Stromal cell of bone marrow (primary cell): ENCODE measurements around the gene PCDHGC3.
"Not testable (repeated sequence)": the region's sequence is repeated elsewhere in the genome, so short reads cannot be mapped to it uniquely, and the experiment has no call there.

ENCODE experiments used
- DNase-seq: peaks from one replicate; pipeline ENCODE4 v3.0.0-alpha.2; 2012; ENCODE audit warnings: low read depth

Gene PCDHGC3

GRCh38 chr5:141475625-141476131 is at the start of gene PCDHGC3:
PCDHGC3 (plus strand) TSS chr5:141475966; CDS start chr5:141476117, 151 bp downstream.
- DNase-seq = peak; percentile 92

DNA sequence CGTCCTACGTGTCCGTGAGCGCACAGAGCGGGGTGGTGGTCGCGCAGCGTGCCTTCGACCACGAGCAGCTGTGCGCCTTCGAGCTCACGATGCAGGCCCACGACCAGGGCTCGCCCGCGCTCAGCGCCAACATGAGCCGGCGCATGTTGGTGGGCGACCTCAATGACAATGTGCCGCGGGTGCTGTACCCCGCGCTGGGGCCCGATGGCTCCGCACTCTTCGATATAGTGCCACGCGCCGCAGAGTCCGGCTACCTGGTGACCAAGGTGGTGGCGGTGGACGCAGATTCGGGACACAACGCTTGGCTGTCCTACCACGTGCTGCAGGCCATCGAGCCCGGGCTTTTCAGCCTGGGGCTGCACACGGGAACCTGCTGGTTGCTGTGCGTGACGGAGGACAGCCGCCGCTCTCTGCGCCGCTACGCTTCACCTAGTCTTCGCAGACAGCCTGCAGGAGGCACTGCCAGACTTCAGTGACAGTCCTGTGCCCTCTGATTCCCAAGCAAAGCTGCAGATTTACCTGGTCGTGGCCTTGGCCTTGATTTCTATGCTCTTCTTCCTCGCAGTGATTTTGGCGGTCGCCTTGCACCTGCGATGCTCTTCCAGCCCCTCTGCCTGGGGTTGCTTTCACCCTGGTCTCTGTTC is 47.9 kb upstream of the PCDHGC3 start:
- DNase-seq = no peak

- DNase-seq = peak; percentile 92
These were observed 45.2 kb upstream of the PCDHGC3 start, which contains the start of gene PCDHGA12 for GRCh38 chr5:141430332-141431113. PCDHGA12 (plus strand) TSS chr5:141430507; CDS start chr5:141430760, 253 bp downstream.

DNA sequence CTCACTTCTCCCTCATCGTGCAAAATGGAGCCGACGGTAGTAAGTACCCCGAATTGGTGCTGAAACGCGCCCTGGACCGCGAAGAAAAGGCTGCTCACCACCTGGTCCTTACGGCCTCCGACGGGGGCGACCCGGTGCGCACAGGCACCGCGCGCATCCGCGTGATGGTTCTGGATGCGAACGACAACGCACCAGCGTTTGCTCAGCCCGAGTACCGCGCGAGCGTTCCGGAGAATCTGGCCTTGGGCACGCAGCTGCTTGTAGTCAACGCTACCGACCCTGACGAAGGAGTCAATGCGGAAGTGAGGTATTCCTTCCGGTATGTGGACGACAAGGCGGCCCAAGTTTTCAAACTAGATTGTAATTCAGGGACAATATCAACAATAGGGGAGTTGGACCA is 44.5 kb upstream of the PCDHGC3 start:
- no peak for DNase-seq

GRCh38 chr5:141432308-141432707 is 43.5 kb upstream of the PCDHGC3 start:
- not testable (repeated sequence) for DNase-seq

- not testable (repeated sequence) for DNase-seq
These were observed 43.0 kb upstream of the PCDHGC3 start for GRCh38 chr5:141432726-141433125.

DNA sequence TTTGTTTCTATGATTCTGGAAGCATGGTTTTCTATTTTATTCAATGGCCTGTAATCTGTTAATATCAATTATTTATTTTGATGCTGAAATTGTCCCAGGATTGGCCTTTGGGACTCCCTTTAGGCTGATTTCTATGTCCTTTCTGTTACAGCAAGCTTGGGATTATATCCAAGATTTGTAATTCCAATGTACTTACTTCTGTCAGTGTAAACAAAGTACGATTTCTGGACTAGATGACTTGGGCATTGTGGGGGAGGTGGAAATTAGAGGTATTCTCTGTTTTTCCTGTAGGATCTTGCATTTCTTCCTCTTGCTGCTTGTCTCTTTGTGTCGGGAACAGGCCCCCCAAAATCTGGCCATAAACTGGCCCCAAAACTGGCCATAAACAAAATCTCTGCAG is 41.8 kb upstream of the PCDHGC3 start:
- no peak for DNase-seq

DNA sequence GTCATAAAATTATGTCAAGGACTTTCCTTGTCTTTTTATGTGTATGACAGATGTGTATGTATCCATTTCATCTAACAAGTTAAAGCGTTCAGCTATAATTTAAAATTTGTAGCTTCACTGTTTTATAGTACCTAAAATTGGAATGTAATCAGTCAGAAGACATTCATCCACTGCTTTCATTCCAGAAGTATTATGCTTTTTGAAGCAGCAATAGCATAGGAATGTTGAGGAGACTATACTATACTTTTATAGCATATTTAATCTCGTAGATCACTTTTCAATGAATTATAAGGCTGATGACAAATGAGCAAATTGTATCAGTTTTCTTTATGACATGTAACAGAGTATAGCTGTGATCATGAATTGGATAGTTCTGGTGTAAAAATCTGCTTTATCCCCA is 38.5 kb upstream of the PCDHGC3 start:
- no peak for DNase-seq

- no peak for DNase-seq
These were observed 36.2 kb upstream of the PCDHGC3 start for GRCh38 chr5:141439411-141440141.

GRCh38 chr5:141440341-141440740 is 35.4 kb upstream of the PCDHGC3 start:
- DNase-seq = no peak

DNA sequence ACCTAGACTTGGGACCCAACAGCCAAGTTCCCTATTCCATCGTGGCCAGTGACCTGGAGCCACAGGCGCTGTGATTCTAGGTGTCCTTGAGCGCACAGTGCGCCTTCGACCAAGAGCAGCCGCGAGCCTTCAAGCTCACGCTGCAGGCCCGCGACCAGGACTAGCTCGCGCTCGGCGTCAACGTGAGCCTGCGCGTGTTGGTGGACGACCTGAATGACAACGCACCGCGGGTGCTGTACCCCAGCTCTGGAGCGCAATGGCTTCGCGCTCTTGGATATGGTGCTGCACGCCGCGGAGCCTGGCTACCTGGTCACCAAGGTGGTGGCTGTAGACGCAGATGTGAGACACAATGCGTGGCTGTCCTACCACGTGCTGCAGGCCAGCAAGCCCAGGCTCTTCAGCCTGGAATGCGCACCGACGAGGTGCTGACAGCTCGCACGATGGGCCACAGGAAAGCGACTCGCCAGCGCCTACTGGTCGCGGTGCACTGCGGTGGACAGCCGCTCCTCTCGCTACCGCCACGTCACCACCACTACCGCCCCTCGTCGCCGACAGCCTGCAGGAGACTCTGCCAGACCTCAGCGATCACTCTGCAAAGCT is 34.1 kb upstream of the PCDHGC3 start:
- no peak for DNase-seq

DNA sequence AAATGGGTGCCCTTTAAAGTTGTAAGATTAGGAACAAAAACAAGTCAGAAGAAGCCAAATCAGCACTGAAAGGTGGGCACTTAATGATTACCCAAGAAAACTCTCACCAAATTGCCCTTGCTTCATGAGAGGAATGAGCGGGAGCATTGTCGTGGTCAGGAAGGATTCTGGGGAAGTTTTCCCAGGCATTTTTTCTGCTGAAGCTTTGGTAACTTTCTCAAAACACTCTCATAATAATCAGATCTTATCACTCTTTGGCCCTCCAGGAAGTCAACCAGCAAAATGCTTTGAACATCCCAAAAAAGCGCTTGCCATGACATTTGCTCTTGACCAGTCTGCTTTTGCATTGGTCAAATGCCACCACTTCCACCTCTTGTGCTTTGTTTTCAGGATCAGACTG is 10.4 kb upstream of the PCDHGC3 start:
- DNase-seq = no peak

- peak; percentile 69 for DNase-seq
These were observed 556 bp downstream of the PCDHGC3 start for GRCh38 chr5:141476132-141476911.

GRCh38 chr5:141477044-141477575 is 1.3 kb downstream of the PCDHGC3 start:
- DNase-seq = no peak

DNA sequence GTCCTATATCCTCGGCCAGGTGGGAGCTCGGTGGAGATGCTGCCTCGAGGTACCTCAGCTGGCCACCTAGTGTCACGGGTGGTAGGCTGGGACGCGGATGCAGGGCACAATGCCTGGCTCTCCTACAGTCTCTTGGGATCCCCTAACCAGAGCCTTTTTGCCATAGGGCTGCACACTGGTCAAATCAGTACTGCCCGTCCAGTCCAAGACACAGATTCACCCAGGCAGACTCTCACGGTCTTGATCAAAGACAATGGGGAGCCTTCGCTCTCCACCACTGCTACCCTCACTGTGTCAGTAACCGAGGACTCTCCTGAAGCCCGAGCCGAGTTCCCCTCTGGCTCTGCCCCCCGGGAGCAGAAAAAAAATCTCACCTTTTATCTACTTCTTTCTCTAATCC is 2.0 kb downstream of the PCDHGC3 start:
- no peak for DNase-seq

DNA sequence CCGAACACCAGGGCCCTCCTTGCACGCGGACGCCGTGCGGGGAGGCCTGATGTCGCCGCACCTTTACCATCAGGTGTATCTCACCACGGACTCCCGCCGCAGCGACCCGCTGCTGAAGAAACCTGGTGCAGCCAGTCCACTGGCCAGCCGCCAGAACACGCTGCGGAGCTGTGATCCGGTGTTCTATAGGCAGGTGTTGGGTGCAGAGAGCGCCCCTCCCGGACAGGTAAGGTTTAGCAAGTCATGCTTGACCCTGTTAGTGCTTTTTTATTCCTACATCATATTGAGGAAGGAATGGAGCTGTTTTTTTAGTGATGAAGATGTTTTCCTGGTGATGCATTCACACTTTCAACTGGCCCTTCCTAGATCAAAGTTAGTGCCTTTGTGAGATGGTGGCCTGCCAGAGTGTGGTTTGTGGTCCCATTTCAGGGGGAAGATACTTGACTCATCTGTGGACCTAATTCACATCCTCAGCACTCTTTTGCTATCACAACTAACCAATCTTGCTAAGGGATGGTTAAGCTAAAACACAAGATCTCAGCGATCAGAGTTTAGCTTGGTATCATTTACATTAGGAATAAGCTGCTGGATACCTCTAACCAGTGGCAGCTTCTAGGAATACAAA is 2.7 kb downstream of the PCDHGC3 start:
- no peak for DNase-seq

GRCh38 chr5:141479776-141480175 is 4.0 kb downstream of the PCDHGC3 start:
- no peak for DNase-seq

GRCh38 chr5:141483902-141484301 is 8.1 kb downstream of the PCDHGC3 start:
- no peak for DNase-seq

- DNase-seq = no peak
These were observed 8.5 kb downstream of the PCDHGC3 start for GRCh38 chr5:141484310-141484640.

- no peak for DNase-seq
These were observed 9.0 kb downstream of the PCDHGC3 start, which contains the start of gene PCDHGC4 for GRCh38 chr5:141484641-141485311. PCDHGC4 (plus strand) TSS chr5:141485030; CDS start chr5:141485174, 144 bp downstream.
